Chondrocyte (in vitro differentiated cells): Measurements from ENCODE around the gene TULP3. TPM values are rescaled to one million over a fixed set of nuclear protein-coding genes. Genes with fewer than 3 reads are reported as not detected.
"Not testable (repeated sequence)": the region's sequence is repeated elsewhere in the genome, so short reads cannot be mapped to it uniquely, and the experiment has no call there.

ENCODE experiments used
- DNase-seq: peaks from one replicate; pipeline ENCODE4 v3.0.0; 2021; ENCODE audit warnings: mixed read lengths, low spot score
- H3K27ac Mint-ChIP-seq: one replicate; pipeline ENCODE4 v1.8.0; 2021; ENCODE audit warnings: mild to moderate bottlenecking, moderate library complexity, mixed read lengths; ENCODE audit not compliant: unreplicated experiment
- H3K27me3 Mint-ChIP-seq: 2 replicates; pipeline ENCODE4 v1.8.0; 2021; ENCODE audit warnings: low read depth, mixed read lengths
- H3K36me3 Mint-ChIP-seq: 2 replicates; pipeline ENCODE4 v1.8.0; 2021; ENCODE audit warnings: low read depth, mixed read lengths
- H3K4me1 Mint-ChIP-seq: 2 replicates; pipeline ENCODE4 v1.8.0; 2021; ENCODE audit warnings: low read depth, mild to moderate bottlenecking, mixed read lengths
- H3K4me3 Mint-ChIP-seq: one replicate; pipeline ENCODE4 v1.8.0; 2021; ENCODE audit warnings: mild to moderate bottlenecking, moderate library complexity, mixed read lengths; ENCODE audit not compliant: unreplicated experiment
- H3K9me3 Mint-ChIP-seq: 2 replicates; pipeline ENCODE4 v1.8.0; 2021; ENCODE audit warnings: low read depth, mixed read lengths
- total RNA-seq: library from RNA; stranded (reverse); gene quantifications from 3 replicates; pipeline ENCODE4 v1.2.1, GENCODE V29; 2021
- TF ChIP-seq, protein P1 (sequence below): fragments of 200-600 bp; sonication (generic); IDR thresholded peaks from 2 replicates; pipeline ENCODE4 v1.5.0; 2021; ENCODE audit warnings: antibody characterized with exemption, mild to moderate bottlenecking, moderate library complexity

TULP3 gene
- total RNA-seq, 1 donor from 2014 or later = 30.6 TPM

DNA sequence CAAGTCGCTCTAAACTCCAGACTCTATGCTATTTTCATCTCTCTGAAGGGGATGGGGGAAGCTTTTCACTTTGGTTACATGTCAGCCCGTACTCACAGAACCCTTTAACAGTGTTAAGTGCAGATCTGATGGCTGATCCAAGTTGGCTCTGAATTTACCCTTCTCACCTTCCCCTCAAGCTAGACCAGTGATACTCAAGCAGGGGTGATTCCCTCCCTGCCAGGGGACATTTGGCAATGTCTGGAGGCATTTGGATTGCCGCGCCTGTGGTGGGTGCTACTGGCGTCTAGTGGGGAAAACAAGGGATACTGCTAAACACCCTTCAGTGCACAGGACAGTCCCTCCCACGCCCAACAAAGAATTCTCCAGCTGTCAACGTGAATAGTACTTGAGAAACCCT, 27.8 kb upstream of the TULP3 start:
- Mint-ChIP-seq H3K27me3 (no peaks in the 10 kb centered on the region), H3K4me1 (no peaks in the 10 kb centered on the region), H3K36me3 (peaks cover 4% of the 10 kb centered on the region), H3K4me3 (no peak overlapping the region), H3K9me3 (no peaks in the 10 kb centered on the region), H3K27ac (no peak overlapping the region)
- TF ChIP-seq, protein P1, sequence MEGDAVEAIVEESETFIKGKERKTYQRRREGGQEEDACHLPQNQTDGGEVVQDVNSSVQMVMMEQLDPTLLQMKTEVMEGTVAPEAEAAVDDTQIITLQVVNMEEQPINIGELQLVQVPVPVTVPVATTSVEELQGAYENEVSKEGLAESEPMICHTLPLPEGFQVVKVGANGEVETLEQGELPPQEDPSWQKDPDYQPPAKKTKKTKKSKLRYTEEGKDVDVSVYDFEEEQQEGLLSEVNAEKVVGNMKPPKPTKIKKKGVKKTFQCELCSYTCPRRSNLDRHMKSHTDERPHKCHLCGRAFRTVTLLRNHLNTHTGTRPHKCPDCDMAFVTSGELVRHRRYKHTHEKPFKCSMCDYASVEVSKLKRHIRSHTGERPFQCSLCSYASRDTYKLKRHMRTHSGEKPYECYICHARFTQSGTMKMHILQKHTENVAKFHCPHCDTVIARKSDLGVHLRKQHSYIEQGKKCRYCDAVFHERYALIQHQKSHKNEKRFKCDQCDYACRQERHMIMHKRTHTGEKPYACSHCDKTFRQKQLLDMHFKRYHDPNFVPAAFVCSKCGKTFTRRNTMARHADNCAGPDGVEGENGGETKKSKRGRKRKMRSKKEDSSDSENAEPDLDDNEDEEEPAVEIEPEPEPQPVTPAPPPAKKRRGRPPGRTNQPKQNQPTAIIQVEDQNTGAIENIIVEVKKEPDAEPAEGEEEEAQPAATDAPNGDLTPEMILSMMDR = no peak
- no peak for DNase-seq

DNA sequence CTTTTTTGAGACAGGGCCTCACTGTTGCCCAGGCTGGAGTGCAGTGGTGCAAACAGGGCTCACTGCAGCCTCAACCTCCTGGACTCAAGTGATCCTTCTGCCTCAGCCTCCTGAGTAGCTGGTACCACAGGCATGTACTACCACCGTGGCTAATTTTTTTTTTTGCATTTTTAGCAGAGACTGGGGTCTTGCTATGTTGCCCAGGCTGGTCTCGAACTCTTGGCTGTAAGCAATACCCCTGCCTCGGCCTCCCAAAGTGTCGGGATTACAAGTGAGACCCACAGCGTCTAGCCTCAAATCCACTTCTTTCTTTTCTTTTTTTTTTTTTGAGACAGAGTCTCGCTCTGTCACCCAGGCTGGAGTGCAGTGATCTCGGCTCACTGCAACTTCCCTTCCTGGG, 27.3 kb upstream of the TULP3 start:
- H3K36me3 Mint-ChIP-seq, H3K9me3 Mint-ChIP-seq, DNase-seq, H3K27me3 Mint-ChIP-seq, H3K4me1 Mint-ChIP-seq, H3K27ac Mint-ChIP-seq, H3K4me3 Mint-ChIP-seq: not testable (repeated sequence)

DNA sequence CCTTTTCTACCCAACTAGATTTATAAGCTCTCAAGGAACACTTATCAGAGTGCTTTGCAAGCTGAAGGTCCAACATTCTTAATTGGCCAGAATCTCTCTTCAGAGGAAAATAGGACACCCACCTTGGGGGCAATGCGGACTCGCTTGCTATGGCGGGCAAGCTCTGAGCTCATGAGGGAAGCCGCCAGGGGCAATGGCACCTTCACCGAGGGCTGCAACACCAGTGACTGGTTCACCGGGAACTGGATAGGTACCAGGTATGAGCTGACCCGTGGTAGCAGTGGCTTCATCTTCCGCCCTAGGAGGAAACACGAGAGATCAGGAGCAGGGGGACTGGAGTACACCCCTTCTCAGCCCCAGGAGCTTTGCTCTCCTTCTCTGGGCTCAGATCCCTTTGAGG, 26.5 kb upstream of the TULP3 start:
- Mint-ChIP-seq H3K36me3 (peaks cover 2% of the 10 kb centered on the region), H3K27ac (no peak overlapping the region), H3K27me3 (no peaks in the 10 kb centered on the region), H3K4me1 (peaks cover 7% of the 10 kb centered on the region), H3K4me3 (no peak overlapping the region), H3K9me3 (no peaks in the 10 kb centered on the region)
- no peak for DNase-seq
- TF ChIP-seq, protein P1 = no peak

DNA sequence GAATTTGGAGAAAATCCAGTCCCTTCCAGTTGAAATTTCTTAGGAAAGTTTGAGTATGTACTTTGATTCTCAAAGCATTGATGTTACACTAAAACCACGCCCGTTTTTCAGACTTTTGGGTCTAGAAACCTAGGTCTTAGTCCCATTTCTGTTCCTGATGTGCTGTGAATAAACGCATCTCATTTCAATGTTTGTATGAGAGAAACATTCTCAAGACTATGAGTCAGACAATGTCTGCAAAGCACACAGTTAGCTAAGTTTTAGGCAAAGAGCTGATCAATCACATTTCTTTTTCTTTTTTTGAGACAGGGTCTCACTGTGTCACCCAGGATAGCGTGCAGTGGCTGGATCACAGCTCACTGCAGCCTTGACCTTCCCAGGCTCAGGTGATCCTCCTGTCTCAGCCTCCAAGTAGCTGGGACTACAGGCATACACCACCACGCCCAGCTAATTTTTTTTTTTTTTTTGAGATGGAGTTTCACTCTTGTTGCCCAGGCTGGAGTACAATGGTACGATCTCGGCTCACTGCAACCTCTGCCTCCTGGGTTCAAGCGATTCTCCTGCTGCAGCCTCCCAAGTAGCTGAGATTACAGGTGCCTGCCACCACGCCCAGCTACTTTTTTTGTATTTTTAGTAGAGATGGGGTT, 21.6 kb upstream of the TULP3 start:
- not testable (repeated sequence) for H3K36me3 Mint-ChIP-seq, H3K9me3 Mint-ChIP-seq, DNase-seq, H3K4me3 Mint-ChIP-seq, H3K27me3 Mint-ChIP-seq, H3K4me1 Mint-ChIP-seq
- peak overlapping the region; percentile 18 for H3K27ac Mint-ChIP-seq

DNA sequence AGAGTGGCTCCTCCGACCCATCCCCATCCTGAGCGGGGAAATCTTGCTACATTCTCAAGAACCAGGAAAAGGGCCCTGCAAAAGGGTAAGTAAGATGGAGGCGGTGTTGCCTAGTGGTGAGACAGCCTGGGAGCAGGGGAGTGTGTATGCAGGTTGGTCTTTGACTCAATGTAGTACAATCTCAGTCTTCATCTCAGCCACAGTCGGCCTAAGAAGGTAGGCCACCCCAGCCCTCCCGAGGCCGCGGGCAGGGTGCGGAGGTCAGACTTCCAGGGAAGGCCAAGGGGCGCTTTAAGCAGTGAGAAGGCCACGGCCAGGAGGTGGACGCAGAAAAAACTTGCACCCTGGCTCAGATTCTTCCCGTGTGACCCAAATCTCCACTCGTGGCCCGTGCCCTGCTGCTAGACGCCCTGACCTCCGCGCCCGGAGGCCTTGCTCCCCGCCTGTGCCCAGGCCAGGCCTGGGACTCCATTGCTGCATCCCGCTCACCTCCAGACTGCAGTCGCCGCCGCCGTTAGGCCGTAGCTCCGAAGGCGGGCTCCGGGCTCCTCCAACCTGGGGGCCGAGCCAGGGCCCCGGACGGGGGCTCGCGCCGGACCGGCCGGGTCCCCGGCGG, 14.2 kb upstream of the TULP3 start:
- peaks cover 21% of the 10 kb centered on the region for H3K4me1 Mint-ChIP-seq
- H3K4me3 Mint-ChIP-seq = peak overlapping the region; percentile 75
- TF ChIP-seq, protein P1 = no peak
- DNase-seq = peak; percentile 85
- H3K27me3 Mint-ChIP-seq = no peaks in the 10 kb centered on the region
- H3K36me3 Mint-ChIP-seq = no peaks in the 10 kb centered on the region
- H3K27ac Mint-ChIP-seq = peak overlapping the region; percentile 68
- H3K9me3 Mint-ChIP-seq = no peaks in the 10 kb centered on the region

DNA sequence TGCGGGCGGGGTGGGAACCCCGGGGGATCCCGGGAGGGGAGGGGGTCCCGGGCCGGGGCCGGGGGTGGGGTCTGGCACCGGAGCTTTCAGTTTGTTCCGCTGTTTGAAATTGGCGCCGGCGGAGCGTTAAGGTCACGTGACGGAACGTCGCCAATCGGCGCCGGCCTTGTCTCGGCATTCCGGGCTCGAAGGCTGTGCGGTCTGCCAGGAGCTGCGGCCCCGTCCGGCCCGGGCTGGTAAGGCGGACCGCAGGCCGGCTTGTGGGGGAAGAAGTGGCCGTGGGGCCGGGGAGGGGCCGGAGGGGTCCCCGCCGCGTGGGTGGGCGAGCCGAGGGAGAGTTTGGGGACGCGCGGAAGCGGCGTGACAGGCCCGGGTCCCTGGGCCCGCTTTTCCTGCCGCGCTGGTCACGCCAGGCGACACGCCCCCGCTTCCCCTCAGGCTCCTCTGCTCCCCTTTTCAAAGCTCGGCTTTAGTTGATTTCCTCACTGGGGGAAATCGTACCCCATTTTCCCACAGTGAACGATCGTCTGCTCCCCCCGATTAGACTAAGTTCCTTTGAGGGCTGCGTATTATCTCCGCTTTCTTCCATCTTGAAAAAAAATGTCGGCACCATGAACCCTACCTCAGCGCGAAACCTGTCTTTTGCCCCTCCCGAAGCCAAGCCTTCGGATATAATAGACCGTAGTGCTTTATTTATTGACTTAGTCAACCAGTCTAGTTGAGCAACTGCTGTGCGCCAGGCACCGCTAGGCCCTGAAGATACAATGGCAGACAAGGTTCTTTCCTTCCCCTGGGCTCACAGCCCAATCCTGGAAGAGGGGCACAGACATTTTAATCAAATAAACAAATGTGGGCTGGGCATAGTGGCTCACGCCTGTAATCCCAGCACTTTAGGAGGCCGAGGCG, 13.4 kb upstream of the TULP3 start, which contains the start of the genes FOXM1 and RHNO1:
TSS of gene FOXM1 (minus strand) at position 128 of the 906 bp plus-strand sequence. CDS start 2,696 bp downstream, outside the sequence.
TSS of gene RHNO1 (plus strand) at position 177 of the 906 bp plus-strand sequence. CDS start 8,144 bp downstream, outside the sequence.
- Mint-ChIP-seq H3K9me3 (no peaks in the 10 kb centered on the region), H3K4me3 (peak within 1 kb of the TSS; percentile 95), H3K27ac (peak within 1 kb of the TSS; percentile 97), H3K36me3 (no peaks in the 10 kb centered on the region), H3K27me3 (no peaks in the 10 kb centered on the region), H3K4me1 (peaks cover 21% of the 10 kb centered on the region)
- peak; percentile 94 for DNase-seq
- TF ChIP-seq, protein P1 = peak; percentile 27
